ENCODE results near the gene HPS4.

Gene HPS4

DNA sequence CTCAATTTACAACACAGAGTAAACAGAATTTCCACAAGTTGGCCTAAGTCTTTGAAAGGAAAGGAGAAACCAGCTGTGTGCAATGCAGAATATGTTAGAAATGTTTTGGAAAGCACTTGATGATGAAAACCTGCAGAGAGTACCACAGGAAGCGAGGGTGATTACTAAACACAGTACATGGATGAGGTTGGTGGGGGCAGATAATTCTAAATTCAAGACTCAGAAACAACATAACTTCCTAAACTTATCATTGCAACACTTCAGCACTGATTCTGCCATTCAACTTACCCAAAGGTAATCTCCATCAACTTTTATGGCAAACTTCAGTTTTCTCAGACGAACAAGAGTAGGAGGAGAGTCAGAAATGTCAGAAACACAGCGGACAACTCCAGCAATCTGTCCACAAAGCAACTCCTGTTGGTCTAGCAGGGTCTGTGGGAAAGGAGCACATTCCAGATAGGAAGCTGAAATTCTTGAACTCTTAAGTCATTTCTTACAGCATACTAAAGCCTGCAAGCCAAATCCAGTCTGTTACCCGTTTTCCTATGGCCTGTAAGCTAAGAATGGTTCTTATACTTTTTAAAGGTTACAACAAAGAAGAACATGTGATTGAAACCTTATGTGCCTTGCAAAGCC lies 6.8 kb downstream of the HPS4 start:
- TF ChIP-seq, protein P1, sequence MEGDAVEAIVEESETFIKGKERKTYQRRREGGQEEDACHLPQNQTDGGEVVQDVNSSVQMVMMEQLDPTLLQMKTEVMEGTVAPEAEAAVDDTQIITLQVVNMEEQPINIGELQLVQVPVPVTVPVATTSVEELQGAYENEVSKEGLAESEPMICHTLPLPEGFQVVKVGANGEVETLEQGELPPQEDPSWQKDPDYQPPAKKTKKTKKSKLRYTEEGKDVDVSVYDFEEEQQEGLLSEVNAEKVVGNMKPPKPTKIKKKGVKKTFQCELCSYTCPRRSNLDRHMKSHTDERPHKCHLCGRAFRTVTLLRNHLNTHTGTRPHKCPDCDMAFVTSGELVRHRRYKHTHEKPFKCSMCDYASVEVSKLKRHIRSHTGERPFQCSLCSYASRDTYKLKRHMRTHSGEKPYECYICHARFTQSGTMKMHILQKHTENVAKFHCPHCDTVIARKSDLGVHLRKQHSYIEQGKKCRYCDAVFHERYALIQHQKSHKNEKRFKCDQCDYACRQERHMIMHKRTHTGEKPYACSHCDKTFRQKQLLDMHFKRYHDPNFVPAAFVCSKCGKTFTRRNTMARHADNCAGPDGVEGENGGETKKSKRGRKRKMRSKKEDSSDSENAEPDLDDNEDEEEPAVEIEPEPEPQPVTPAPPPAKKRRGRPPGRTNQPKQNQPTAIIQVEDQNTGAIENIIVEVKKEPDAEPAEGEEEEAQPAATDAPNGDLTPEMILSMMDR (IDR thresholded peaks at IDR 0.05; ENCODE audit: extremely low read depth, insufficient read depth, missing control alignments), result no peak
- DNase-seq (ENCODE audit: low spot score), result no peak
- in situ Hi-C loops (cut with MboI; ENCODE audit: low pct_unique_long_range_greater_than_20kb, low sequenced_read_pairs, unreplicated experiment), result no loop called here

DNA sequence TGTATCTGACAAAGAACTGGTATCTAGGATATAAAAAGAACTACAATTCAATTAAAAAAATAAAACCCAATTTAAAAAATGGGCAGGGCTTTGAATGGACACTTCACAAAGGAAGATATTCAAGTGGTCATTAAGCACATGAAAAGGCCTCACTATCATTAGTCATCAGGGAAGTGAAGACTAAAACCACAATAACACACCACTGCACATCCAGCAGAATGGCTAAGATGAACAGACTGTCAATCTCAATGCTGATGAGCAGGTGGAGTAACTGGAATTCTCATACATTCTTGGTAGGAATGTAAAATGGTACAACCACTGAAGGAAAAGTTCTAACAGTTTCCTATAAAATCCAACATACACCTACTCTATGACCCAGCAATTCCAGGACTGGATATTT lies 8.9 kb downstream of the HPS4 start:
- in situ Hi-C loops (cut with MboI; ENCODE audit: low pct_unique_long_range_greater_than_20kb, low sequenced_read_pairs, unreplicated experiment), result no loop called here
- DNase-seq (ENCODE audit: low spot score), result no peak
- TF ChIP-seq, protein P1 (IDR thresholded peaks at IDR 0.05; ENCODE audit: extremely low read depth, insufficient read depth, missing control alignments), result no peak

DNA sequence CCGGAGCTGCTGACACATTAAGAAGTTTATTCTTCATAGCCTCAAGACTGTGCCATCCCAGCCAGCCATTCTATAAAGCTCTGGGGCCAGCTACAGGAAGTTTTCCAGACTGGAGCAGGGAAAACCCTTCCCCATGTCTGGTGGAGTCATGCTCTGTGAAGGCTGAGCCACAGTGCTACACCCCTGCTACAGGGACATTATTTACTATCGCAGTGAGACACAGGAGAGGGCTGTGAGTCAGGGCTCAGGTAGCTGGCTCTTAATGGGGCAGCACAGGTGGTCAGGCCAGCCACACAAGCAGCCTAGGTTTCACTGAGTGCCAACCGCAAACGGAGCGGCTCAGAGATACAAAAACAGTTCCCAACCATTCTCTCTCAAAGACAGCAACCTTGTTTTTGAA lies 12.1 kb downstream of the HPS4 start:
- in situ Hi-C loops (cut with MboI; ENCODE audit: low pct_unique_long_range_greater_than_20kb, low sequenced_read_pairs, unreplicated experiment), result no loop called here
- TF ChIP-seq, protein P1 (IDR thresholded peaks at IDR 0.05; ENCODE audit: extremely low read depth, insufficient read depth, missing control alignments), result no peak
- no peak for DNase-seq (ENCODE audit: low spot score)

DNA sequence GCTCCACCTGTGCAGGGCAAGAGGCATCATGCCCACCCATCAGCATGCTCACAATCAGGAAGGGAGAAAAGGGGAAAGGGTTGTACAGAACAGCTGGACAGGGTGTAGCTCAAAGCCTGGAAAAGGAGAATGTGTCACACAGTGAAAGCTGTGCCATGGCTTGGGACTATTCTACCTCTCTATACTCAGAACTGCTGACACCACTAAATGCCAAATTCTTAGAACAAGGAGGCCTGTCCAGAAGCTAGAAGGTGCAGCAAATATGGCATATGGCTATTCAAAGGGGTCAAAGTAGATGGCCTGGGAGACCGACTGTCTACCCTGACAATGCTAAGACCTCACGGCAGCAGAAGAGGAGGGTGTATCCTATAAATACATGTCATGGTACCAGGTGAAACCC lies 12.8 kb downstream of the HPS4 start:
- in situ Hi-C loops (cut with MboI; ENCODE audit: low pct_unique_long_range_greater_than_20kb, low sequenced_read_pairs, unreplicated experiment), result no loop called here
- TF ChIP-seq, protein P1 (IDR thresholded peaks at IDR 0.05; ENCODE audit: extremely low read depth, insufficient read depth, missing control alignments), result no peak
- no peak for DNase-seq (ENCODE audit: low spot score)

DNA sequence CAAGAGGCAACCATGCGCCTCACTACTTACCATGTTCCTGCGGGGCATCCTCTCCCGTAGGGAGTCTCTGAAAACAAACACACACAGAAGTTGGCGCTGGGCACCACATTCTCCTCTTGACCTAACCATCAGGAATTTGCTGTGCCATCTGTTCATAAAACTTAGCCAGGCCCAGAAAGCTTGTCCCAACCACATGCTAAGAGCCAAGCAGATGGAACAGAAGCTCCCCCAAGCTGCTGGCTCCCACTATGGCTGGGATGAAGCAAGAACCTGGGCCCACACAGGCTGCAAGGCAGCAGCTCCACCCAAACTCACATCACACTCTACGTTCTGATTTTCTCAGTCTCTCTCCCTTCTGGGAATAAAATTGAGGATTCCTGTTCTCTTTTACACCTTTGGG lies 17.4 kb downstream of the HPS4 start:
- in situ Hi-C loops (cut with MboI; ENCODE audit: low pct_unique_long_range_greater_than_20kb, low sequenced_read_pairs, unreplicated experiment), result loop anchor here (10.0 kb wide), 1 partner anchor 101 kb away; no protein-coding TSS in a partner anchor
- no peak for DNase-seq (ENCODE audit: low spot score)
- TF ChIP-seq, protein P1 (IDR thresholded peaks at IDR 0.05; ENCODE audit: extremely low read depth, insufficient read depth, missing control alignments), result no peak

DNA sequence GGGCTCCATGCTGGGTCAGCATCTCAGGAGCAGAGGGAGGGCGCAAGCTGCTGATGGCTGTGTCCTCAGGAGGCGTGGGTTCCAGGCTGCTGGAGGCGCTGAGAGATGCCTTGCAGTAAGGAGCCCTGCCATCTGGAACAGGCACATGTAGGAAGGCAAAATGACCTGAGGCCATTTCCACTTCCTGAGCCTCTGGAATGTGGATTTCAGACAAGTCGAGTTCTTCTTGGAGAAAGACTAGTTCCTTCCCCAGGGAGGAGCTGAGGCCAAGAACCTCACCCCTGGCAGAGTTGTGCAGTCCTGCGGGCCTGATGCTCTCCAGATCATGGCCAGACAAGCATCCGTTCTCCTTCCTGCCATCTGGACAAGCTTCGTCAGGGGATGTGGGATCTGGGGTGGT lies 19.3 kb downstream of the HPS4 start:
- TF ChIP-seq, protein P1 (IDR thresholded peaks at IDR 0.05; ENCODE audit: extremely low read depth, insufficient read depth, missing control alignments), result no peak
- DNase-seq (ENCODE audit: low spot score), result no peak
- in situ Hi-C loops (cut with MboI; ENCODE audit: low pct_unique_long_range_greater_than_20kb, low sequenced_read_pairs, unreplicated experiment), result loop anchor here (10.0 kb wide), 1 partner anchor 100 kb away; no protein-coding TSS in a partner anchor

Data from GM13977 (cell line).